RWPE1 (cell line): Measurements from ENCODE around the gene LGI2.

Experiments
- CTCF ChIA-PET: fragments of 350-600 bp; sonication (Branson Sonifier 250); formaldehyde crosslinking; extraction: SDS; loops from one replicate; lab custom pipeline; 2021; lab: Yijun Ruan, JAX
- POLR2A ChIA-PET: fragments of 400-600 bp; formaldehyde crosslinking; extraction: SDS; loops from one replicate; lab custom pipeline; 2020; ENCODE audit warnings: antibody characterized with exemption; ENCODE audit not compliant: low non-redundant PET; lab: Yijun Ruan, JAX
- DNase-seq: peaks from one replicate; pipeline ENCODE4 v3.0.0; 2012; ENCODE audit warnings: low spot score
- H3K27ac ChIP-seq: fragments of 450-650 bp; 2 replicates; pipeline ENCODE4 v1.5.1; 2017
- TF ChIP-seq, protein P1 (sequence below): fragments of 450-650 bp; conservative IDR thresholded peaks from 2 replicates; pipeline ENCODE4 v1.5.1; 2017; ENCODE audit warnings: low read depth, mild to moderate bottlenecking

LGI2 gene

GRCh38 chr4:25030277-25031076 is at the start of gene LGI2:
LGI2 (minus strand) TSS chr4:25030946; CDS start chr4:25030693, 253 bp downstream.
- no peak within 1 kb of the TSS for H3K27ac ChIP-seq
- DNase-seq: peak; percentile 20
- TF ChIP-seq, protein P1, sequence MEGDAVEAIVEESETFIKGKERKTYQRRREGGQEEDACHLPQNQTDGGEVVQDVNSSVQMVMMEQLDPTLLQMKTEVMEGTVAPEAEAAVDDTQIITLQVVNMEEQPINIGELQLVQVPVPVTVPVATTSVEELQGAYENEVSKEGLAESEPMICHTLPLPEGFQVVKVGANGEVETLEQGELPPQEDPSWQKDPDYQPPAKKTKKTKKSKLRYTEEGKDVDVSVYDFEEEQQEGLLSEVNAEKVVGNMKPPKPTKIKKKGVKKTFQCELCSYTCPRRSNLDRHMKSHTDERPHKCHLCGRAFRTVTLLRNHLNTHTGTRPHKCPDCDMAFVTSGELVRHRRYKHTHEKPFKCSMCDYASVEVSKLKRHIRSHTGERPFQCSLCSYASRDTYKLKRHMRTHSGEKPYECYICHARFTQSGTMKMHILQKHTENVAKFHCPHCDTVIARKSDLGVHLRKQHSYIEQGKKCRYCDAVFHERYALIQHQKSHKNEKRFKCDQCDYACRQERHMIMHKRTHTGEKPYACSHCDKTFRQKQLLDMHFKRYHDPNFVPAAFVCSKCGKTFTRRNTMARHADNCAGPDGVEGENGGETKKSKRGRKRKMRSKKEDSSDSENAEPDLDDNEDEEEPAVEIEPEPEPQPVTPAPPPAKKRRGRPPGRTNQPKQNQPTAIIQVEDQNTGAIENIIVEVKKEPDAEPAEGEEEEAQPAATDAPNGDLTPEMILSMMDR: no peak
- POLR2A ChIA-PET: no interaction called here
- CTCF ChIA-PET: interaction anchor here (0.6 kb wide), 1 partner anchor 98 kb away, joined by 3 read pairs; no protein-coding TSS in a partner anchor

GRCh38 chr4:25078523-25078922 is 47.8 kb upstream of the LGI2 start:
- no peak for DNase-seq
- CTCF ChIA-PET: no interaction called here

DNA sequence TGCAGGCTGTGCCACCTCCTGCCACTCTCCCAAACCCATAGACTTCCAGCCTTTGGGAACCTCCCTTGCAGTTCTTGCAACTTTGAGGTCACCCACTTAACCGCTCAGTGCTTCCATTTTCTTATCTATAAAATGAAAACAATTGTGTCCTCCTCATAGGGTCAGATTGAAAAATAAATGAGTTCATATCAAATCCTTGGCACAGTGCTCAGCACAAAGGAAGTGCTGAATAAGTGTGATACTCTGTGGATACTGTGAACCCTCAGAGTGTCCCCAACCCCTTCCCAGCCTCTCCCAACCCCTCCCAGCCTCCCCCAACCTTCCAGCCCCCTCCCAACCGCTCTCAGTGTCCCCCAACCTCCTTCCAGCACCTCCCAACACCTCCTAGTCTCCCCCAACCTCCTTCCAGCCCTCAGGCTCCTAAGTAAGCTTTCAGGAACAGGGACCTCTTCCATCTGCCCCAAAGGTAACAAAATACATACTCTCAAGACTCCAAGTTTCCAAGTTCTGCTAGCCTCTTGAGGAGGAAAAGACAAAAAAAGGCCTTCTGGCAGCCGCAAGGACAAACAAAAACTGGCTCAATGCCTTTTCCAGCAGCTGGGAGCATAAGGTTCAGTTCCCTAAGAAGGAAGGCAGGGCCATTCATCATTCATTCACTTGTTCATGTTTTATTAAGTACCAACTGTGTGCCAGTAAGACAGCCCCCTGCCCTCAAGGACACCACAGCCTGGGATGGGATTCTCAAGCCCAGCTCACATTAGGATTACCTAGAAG is 46.1 kb upstream of the LGI2 start:
- CTCF ChIA-PET: interaction anchor here (0.8 kb wide), 1 partner anchor 600 kb away, joined by 3 read pairs; no protein-coding TSS in a partner anchor
- POLR2A ChIA-PET: no interaction called here
- H3K27ac ChIP-seq: no peak overlapping the region
- DNase-seq: no peak
- TF ChIP-seq, protein P1: no peak

More at GRCh38 chr4:25078523-25078922, 47.8 kb upstream of the LGI2 start:
- H3K27ac ChIP-seq: no peak overlapping the region
- POLR2A ChIA-PET: no interaction called here
- TF ChIP-seq, protein P1: no peak

GRCh38 chr4:25075851-25076250 is 45.1 kb upstream of the LGI2 start:
- TF ChIP-seq, protein P1: no peak
- ChIA-PET CTCF (no interaction called here), POLR2A (no interaction called here)
- H3K27ac ChIP-seq: no peak overlapping the region
- no peak for DNase-seq

DNA sequence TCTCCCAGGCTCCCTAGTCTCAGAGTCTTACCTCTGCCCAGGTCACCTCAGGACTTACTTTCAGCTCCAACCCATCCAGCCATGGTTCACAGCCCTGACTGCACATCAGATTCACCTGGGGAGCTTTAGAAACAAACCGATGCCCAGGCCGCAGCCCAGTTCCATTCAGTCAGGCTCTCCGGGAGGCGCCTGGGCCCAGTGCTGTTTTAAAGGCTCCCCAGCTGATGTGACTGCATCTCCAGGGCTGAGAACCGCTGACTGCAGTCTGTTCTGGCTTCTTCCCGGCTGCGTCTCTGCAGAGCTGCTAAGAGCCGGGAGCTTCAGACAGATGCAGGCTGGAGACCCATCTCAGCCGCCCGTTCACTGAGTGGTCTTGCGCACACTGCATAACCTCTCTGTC is 44.4 kb upstream of the LGI2 start:
- H3K27ac ChIP-seq: no peak overlapping the region
- no peak for DNase-seq
- TF ChIP-seq, protein P1: no peak
- ChIA-PET CTCF (no interaction called here), POLR2A (no interaction called here)

- no peak overlapping the region for H3K27ac ChIP-seq
- no peak for DNase-seq
- POLR2A ChIA-PET: no interaction called here
- TF ChIP-seq, protein P1: no peak
- CTCF ChIA-PET: interaction anchor here (0.7 kb wide), 1 partner anchor 39 kb away, joined by 3 read pairs; no protein-coding TSS in a partner anchor
Measured at GRCh38 chr4:25070545-25070944, 39.8 kb upstream of the LGI2 start.
